Endodermal cell (in vitro differentiated cells): ENCODE data around the gene TLNRD1. TPM values are rescaled to one million over a fixed set of nuclear protein-coding genes. Genes with fewer than 3 reads are reported as not detected.

ENCODE experiments used
- DNase-seq: peaks from one replicate; pipeline ENCODE4 v3.0.0-alpha.2; 2017
- H3K27ac ChIP-seq: 2 replicates; pipeline ENCODE4 v1.5.1; 2013; ENCODE audit warnings: mild to moderate bottlenecking, low read depth, low read length, moderate library complexity
- H3K27me3 ChIP-seq: 2 replicates; pipeline ENCODE4 v1.6.1; 2013; ENCODE audit warnings: mild to moderate bottlenecking, low read length, moderate library complexity; ENCODE audit not compliant: insufficient read depth, control insufficient read depth, poor library complexity, severe bottlenecking
- H3K36me3 ChIP-seq: 2 replicates; pipeline ENCODE4 v1.7.0; 2013; ENCODE audit warnings: mild to moderate bottlenecking, low read length, moderate library complexity; ENCODE audit not compliant: control insufficient read depth, insufficient read depth
- H3K4me1 ChIP-seq: one replicate; pipeline ENCODE4 v1.7.0; 2013; ENCODE audit warnings: low read length; ENCODE audit not compliant: control insufficient read depth, insufficient read depth
- H3K4me3 ChIP-seq: 2 replicates; pipeline ENCODE4 v1.5.1; 2013; ENCODE audit warnings: mild to moderate bottlenecking, low read length, moderate library complexity
- H3K9ac ChIP-seq: 2 replicates; pipeline ENCODE4 v1.6.1; 2013; ENCODE audit warnings: mild to moderate bottlenecking, low read length, moderate library complexity; ENCODE audit not compliant: poor library complexity, severe bottlenecking; ENCODE audit errors: extremely low read depth
- H3K9me3 ChIP-seq: 2 replicates; pipeline ENCODE4 v1.6.1; 2013; ENCODE audit warnings: mild to moderate bottlenecking, low read length, moderate library complexity; ENCODE audit not compliant: control insufficient read depth
- H3K27ac Mint-ChIP-seq: 2 replicates; pipeline ENCODE4 v1.8.0; 2020; ENCODE audit warnings: mixed read lengths
- H3K27me3 Mint-ChIP-seq: 2 replicates; pipeline ENCODE4 v1.8.0; 2021; ENCODE audit warnings: mild to moderate bottlenecking, mixed read lengths; ENCODE audit not compliant: insufficient read depth
- H3K36me3 Mint-ChIP-seq: 2 replicates; pipeline ENCODE4 v1.8.0; 2020; ENCODE audit warnings: low read depth, mixed read lengths
- H3K4me1 Mint-ChIP-seq: 2 replicates; pipeline ENCODE4 v1.8.0; 2020; ENCODE audit warnings: mixed read lengths
- H3K4me3 Mint-ChIP-seq: 2 replicates; pipeline ENCODE4 v1.8.0; 2020; ENCODE audit warnings: mild to moderate bottlenecking, moderate library complexity, mixed read lengths
- H3K9me3 Mint-ChIP-seq: 2 replicates; pipeline ENCODE4 v1.8.0; 2020; ENCODE audit warnings: mild to moderate bottlenecking, mixed read lengths
- WGBS, 2 experiments: methylation state at CpG; one replicate each; pipeline versions ENCODE4 v1.1.5 to v1.1.7; 2013; ENCODE audit warnings: missing lambda C conversion rate in 2 of 2, mixed read lengths in 1 of 2; ENCODE audit not compliant: insufficient coverage in 1 of 2, insufficient read length in 1 of 2; 5-methylcytosine and 5-hydroxymethylcytosine counted together
- total RNA-seq, 2 donors: library from RNA; stranded (reverse); fragmentation: NEBNext Ultra II Directional in 1 of 2; extraction: Animal tissue kit (Norgen Biotek cat#: 25700) in 1 of 2; gene quantifications; 2 replicates in 1 of 2; 3 replicates in 1 of 2; pipeline ENCODE4 v1.2.1, GENCODE V29; 2021
- TF ChIP-seq, protein P1 (sequence below): fragments of 200-600 bp; sonication (generic); conservative IDR thresholded peaks from 2 replicates; pipeline ENCODE4 v1.5.0; 2021; ENCODE audit warnings: antibody characterized with exemption, mild to moderate bottlenecking

TLNRD1 gene
- total RNA-seq, 2 donors from 2014 or later: 25.1 to 28.2 TPM

- H3K36me3 ChIP-seq: peaks cover 57% of the 10 kb centered on the region
- peaks cover 40% of the 10 kb centered on the region for H3K36me3 Mint-ChIP-seq
- no peak overlapping the region for H3K9ac ChIP-seq
- WGBS, 2 experiments: 91 to 96% methylated on average over 5 to 8 of the region's 8 CpGs
- H3K4me3 Mint-ChIP-seq: no peak overlapping the region
- no peaks in the 10 kb centered on the region for H3K9me3 Mint-ChIP-seq
- peaks cover 23% of the 10 kb centered on the region for H3K4me1 Mint-ChIP-seq
- H3K27me3 Mint-ChIP-seq: no peaks in the 10 kb centered on the region
- TF ChIP-seq, protein P1, sequence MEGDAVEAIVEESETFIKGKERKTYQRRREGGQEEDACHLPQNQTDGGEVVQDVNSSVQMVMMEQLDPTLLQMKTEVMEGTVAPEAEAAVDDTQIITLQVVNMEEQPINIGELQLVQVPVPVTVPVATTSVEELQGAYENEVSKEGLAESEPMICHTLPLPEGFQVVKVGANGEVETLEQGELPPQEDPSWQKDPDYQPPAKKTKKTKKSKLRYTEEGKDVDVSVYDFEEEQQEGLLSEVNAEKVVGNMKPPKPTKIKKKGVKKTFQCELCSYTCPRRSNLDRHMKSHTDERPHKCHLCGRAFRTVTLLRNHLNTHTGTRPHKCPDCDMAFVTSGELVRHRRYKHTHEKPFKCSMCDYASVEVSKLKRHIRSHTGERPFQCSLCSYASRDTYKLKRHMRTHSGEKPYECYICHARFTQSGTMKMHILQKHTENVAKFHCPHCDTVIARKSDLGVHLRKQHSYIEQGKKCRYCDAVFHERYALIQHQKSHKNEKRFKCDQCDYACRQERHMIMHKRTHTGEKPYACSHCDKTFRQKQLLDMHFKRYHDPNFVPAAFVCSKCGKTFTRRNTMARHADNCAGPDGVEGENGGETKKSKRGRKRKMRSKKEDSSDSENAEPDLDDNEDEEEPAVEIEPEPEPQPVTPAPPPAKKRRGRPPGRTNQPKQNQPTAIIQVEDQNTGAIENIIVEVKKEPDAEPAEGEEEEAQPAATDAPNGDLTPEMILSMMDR: no peak
- H3K4me1 ChIP-seq: no peaks in the 10 kb centered on the region
- no peaks in the 10 kb centered on the region for H3K9me3 ChIP-seq
- peak overlapping the region; percentile 42 for H3K27ac Mint-ChIP-seq
- DNase-seq: no peak
- no peaks in the 10 kb centered on the region for H3K27me3 ChIP-seq
- H3K27ac ChIP-seq: no peak overlapping the region
- no peak overlapping the region for H3K4me3 ChIP-seq
Observed at GRCh38 chr15:80979538-80980200, 21.1 kb upstream of the TLNRD1 start.

- Mint-ChIP-seq H3K27me3 (no peaks in the 10 kb centered on the region), H3K36me3 (peaks cover 33% of the 10 kb centered on the region), H3K27ac (no peak overlapping the region), H3K9me3 (no peaks in the 10 kb centered on the region), H3K4me1 (peaks cover 30% of the 10 kb centered on the region), H3K4me3 (no peak overlapping the region)
- Histone ChIP-seq H3K9me3 (no peaks in the 10 kb centered on the region), H3K36me3 (peaks cover 52% of the 10 kb centered on the region), H3K27me3 (no peaks in the 10 kb centered on the region), H3K4me3 (no peak overlapping the region), H3K27ac (no peak overlapping the region), H3K9ac (no peak overlapping the region), H3K4me1 (no peaks in the 10 kb centered on the region)
- 81% methylated on average over 2 of the region's 2 CpGs; no CpG with 5 or more reads in 1 of the 2 experiments for WGBS, 2 experiments
- TF ChIP-seq, protein P1: peak; percentile 53
- no peak for DNase-seq
Observed at GRCh38 chr15:80982205-80982604, 18.5 kb upstream of the TLNRD1 start.

- H3K27me3 ChIP-seq: no peaks in the 10 kb centered on the region
- H3K4me1 Mint-ChIP-seq: peaks cover 25% of the 10 kb centered on the region
- H3K36me3 Mint-ChIP-seq: peaks cover 30% of the 10 kb centered on the region
- H3K27me3 Mint-ChIP-seq: no peaks in the 10 kb centered on the region
- TF ChIP-seq, protein P1: no peak
- 92 to 93% methylated on average over 2 to 5 of the region's 5 CpGs for WGBS, 2 experiments
- H3K27ac ChIP-seq: no peak overlapping the region
- H3K4me3 Mint-ChIP-seq: no peak overlapping the region
- no peak overlapping the region for H3K9ac ChIP-seq
- H3K9me3 Mint-ChIP-seq: no peaks in the 10 kb centered on the region
- no peak overlapping the region for H3K27ac Mint-ChIP-seq
- H3K4me1 ChIP-seq: no peaks in the 10 kb centered on the region
- DNase-seq: no peak
- H3K36me3 ChIP-seq: peaks cover 49% of the 10 kb centered on the region
- no peaks in the 10 kb centered on the region for H3K9me3 ChIP-seq
- no peak overlapping the region for H3K4me3 ChIP-seq
Observed at GRCh38 chr15:80982839-80983238, 17.9 kb upstream of the TLNRD1 start.
